HG02798 (cell line): ENCODE data around the gene SPOUT1.
A peak's percentile ranks its signal among the peaks of the same experiment; 100 is the strongest.
"Not testable (repeated sequence)": the region's sequence is repeated elsewhere in the genome, so short reads cannot be mapped to it uniquely, and the experiment has no call there.

Experiments used
- ATAC-seq: cut with Tn5 transposase; IDR thresholded peaks from one replicate; pipeline ENCODE4 v1.9.1; 2021; ENCODE audit warnings: mild to moderate bottlenecking; ENCODE audit not compliant: unreplicated experiment, poor library complexity

The SPOUT1 gene

GRCh38 chr9:128818099-128818838 is 11.3 kb downstream of the SPOUT1 start, which contains the start of gene ENDOG:
ENDOG (plus strand) TSS chr9:128818500; CDS start chr9:128818685, 185 bp downstream.
- peak; percentile 91 for ATAC-seq

GRCh38 chr9:128810873-128811272 is 18.7 kb downstream of the SPOUT1 start:
- no peak for ATAC-seq

- no peak for ATAC-seq
Measured at GRCh38 chr9:128809831-128810230, 19.8 kb downstream of the SPOUT1 start.

GRCh38 chr9:128809036-128809599 is 20.5 kb downstream of the SPOUT1 start:
- no peak for ATAC-seq

GRCh38 chr9:128808543-128808942 is 21.1 kb downstream of the SPOUT1 start:
- no peak for ATAC-seq

- ATAC-seq: no peak
Measured at GRCh38 chr9:128807827-128808226, 21.8 kb downstream of the SPOUT1 start.

- no peak for ATAC-seq
Measured at GRCh38 chr9:128805661-128806060, 23.9 kb downstream of the SPOUT1 start.

- no peak for ATAC-seq
Measured at GRCh38 chr9:128802482-128802881, 27.1 kb downstream of the SPOUT1 start.

GRCh38 chr9:128800061-128800460 is 29.5 kb downstream of the SPOUT1 start:
- no peak for ATAC-seq

GRCh38 chr9:128798896-128799295 is 30.7 kb downstream of the SPOUT1 start:
- ATAC-seq: no peak

GRCh38 chr9:128794961-128795360 is 34.6 kb downstream of the SPOUT1 start:
- not testable (repeated sequence) for ATAC-seq

GRCh38 chr9:128792978-128793686 is 36.5 kb downstream of the SPOUT1 start:
- no peak for ATAC-seq

- ATAC-seq: no peak
Measured at GRCh38 chr9:128792134-128792533, 37.5 kb downstream of the SPOUT1 start.

GRCh38 chr9:128790536-128790935 is 39.1 kb downstream of the SPOUT1 start:
- ATAC-seq: no peak

GRCh38 chr9:128788445-128788844 is 41.1 kb downstream of the SPOUT1 start:
- no peak for ATAC-seq

- no peak for ATAC-seq
Measured at GRCh38 chr9:128787659-128788058, 41.9 kb downstream of the SPOUT1 start.

GRCh38 chr9:128786681-128787601 is 42.7 kb downstream of the SPOUT1 start, which contains the start of gene TBC1D13:
TBC1D13 (plus strand) TSS chr9:128787253; CDS start chr9:128787354, 101 bp downstream.
- peak; percentile 92 for ATAC-seq

- ATAC-seq: no peak
Measured at GRCh38 chr9:128785427-128785826, 44.2 kb downstream of the SPOUT1 start.

- ATAC-seq: no peak
Measured at GRCh38 chr9:128782669-128783068, 46.9 kb downstream of the SPOUT1 start.
